H9 (cell line): ENCODE results near the gene HIP1. TPM values are rescaled to one million over a fixed set of nuclear protein-coding genes. Genes with fewer than 3 reads are reported as not detected.

Experiments
- DNase-seq: peaks from one replicate; pipeline ENCODE4 v3.0.0-alpha.2; 2017
- H2AFZ ChIP-seq: one replicate; pipeline ENCODE4 v1.6.1; 2013; ENCODE audit warnings: mild to moderate bottlenecking, low read length, control low read depth, moderate library complexity
- H2AK5ac ChIP-seq: 2 replicates; pipeline ENCODE4 v1.6.1; 2013; ENCODE audit warnings: low read length, control low read depth, mixed read lengths; ENCODE audit not compliant: insufficient read length
- H2BK120ac ChIP-seq: one replicate; pipeline ENCODE4 v1.6.1; 2013; ENCODE audit warnings: low read depth, mild to moderate bottlenecking, low read length, control low read depth, inconsistent platforms; ENCODE audit not compliant: poor library complexity, severe bottlenecking
- H2BK12ac ChIP-seq: 2 replicates; pipeline ENCODE4 v1.6.1; 2013; ENCODE audit warnings: low read length, control low read depth, mixed read lengths, low read depth; ENCODE audit not compliant: insufficient read length
- H2BK15ac ChIP-seq: 2 replicates; pipeline ENCODE4 v1.6.1; 2013; ENCODE audit warnings: low read depth, low read length, control low read depth
- H2BK20ac ChIP-seq: one replicate; pipeline ENCODE4 v1.6.1; 2013; ENCODE audit warnings: low read depth, mild to moderate bottlenecking, low read length, control low read depth, inconsistent platforms; ENCODE audit not compliant: poor library complexity, severe bottlenecking
- H2BK5ac ChIP-seq: 2 replicates; pipeline ENCODE4 v1.6.1; 2013; ENCODE audit warnings: low read length, control low read depth, mixed read lengths; ENCODE audit not compliant: insufficient read length
- H3K14ac ChIP-seq: 2 replicates; pipeline ENCODE4 v1.6.1; 2013; ENCODE audit warnings: low read length, control low read depth; ENCODE audit not compliant: insufficient read depth
- H3K18ac ChIP-seq: 2 replicates; pipeline ENCODE4 v1.6.1; 2013; ENCODE audit warnings: low read depth, mild to moderate bottlenecking, mixed read lengths, low read length, control low read depth; ENCODE audit not compliant: insufficient read length
- H3K23ac ChIP-seq: 2 replicates; pipeline ENCODE4 v1.6.1; 2013; ENCODE audit warnings: low read length, control low read depth, mixed read lengths, low read depth; ENCODE audit not compliant: insufficient read length
- H3K23me2 ChIP-seq: 2 replicates; pipeline ENCODE4 v1.6.1; 2013; ENCODE audit warnings: low read depth, mild to moderate bottlenecking, mixed read lengths, low read length, control low read depth; ENCODE audit not compliant: insufficient read length, poor library complexity, severe bottlenecking
- H3K27ac ChIP-seq: 2 replicates; pipeline ENCODE4 v1.5.1; 2013; ENCODE audit warnings: low read length, control low read depth, mixed read lengths, low read depth; ENCODE audit not compliant: insufficient read length
- H3K27me3 ChIP-seq: 2 replicates; pipeline ENCODE4 v1.6.1; 2013; ENCODE audit warnings: low read length, control low read depth, inconsistent platforms; ENCODE audit not compliant: insufficient read depth
- H3K4ac ChIP-seq: 2 replicates; pipeline ENCODE4 v1.6.1; 2013; ENCODE audit warnings: low read depth, mild to moderate bottlenecking, control low read depth, inconsistent platforms, low read length, moderate library complexity
- H3K4me1 ChIP-seq: 2 replicates; pipeline ENCODE4 v1.6.1; 2013; ENCODE audit warnings: low read length, control low read depth, inconsistent platforms; ENCODE audit not compliant: insufficient read depth
- H3K4me2 ChIP-seq: 2 replicates; pipeline ENCODE4 v1.6.1; 2013; ENCODE audit warnings: low read length, control low read depth, mixed read lengths; ENCODE audit not compliant: insufficient read length, insufficient read depth
- H3K56ac ChIP-seq: 2 replicates; pipeline ENCODE4 v1.6.1; 2013; ENCODE audit warnings: low read depth, mild to moderate bottlenecking, mixed read lengths, low read length, control low read depth; ENCODE audit not compliant: insufficient read length
- H3K79me1 ChIP-seq: 2 replicates; pipeline ENCODE4 v1.6.1; 2013; ENCODE audit warnings: low read depth, mild to moderate bottlenecking, moderate library complexity, low read length, control low read depth, inconsistent platforms; ENCODE audit not compliant: insufficient read depth, poor library complexity, severe bottlenecking
- H3K79me2 ChIP-seq: 2 replicates; pipeline ENCODE4 v1.6.1; 2013; ENCODE audit warnings: low read length, control low read depth, inconsistent platforms; ENCODE audit not compliant: insufficient read depth
- H3K9ac ChIP-seq: 2 replicates; pipeline ENCODE4 v1.6.1; 2013; ENCODE audit warnings: low read length, control low read depth, mixed read lengths; ENCODE audit not compliant: insufficient read length; ENCODE audit errors: extremely low read depth
- H3K9me3 ChIP-seq: one replicate; pipeline ENCODE4 v1.6.1; 2013; ENCODE audit warnings: low read depth, low read length, inconsistent platforms; ENCODE audit not compliant: control insufficient read depth
- H3T11ph ChIP-seq: one replicate; pipeline ENCODE4 v1.6.1; 2013; ENCODE audit warnings: mild to moderate bottlenecking, low read length, control low read depth, inconsistent platforms
- H4K20me1 ChIP-seq: one replicate; pipeline ENCODE4 v1.6.1; 2013; ENCODE audit not compliant: control insufficient read depth, insufficient read length, insufficient read depth
- H4K5ac ChIP-seq: 2 replicates; pipeline ENCODE4 v1.6.1; 2013; ENCODE audit warnings: low read depth, mild to moderate bottlenecking, mixed read lengths, low read length, control low read depth; ENCODE audit not compliant: insufficient read length
- H4K8ac ChIP-seq: replicated peaks from 2 replicates; pipeline ENCODE4 v1.6.1; 2013; ENCODE audit warnings: low read length, control low read depth, mixed read lengths, low read depth; ENCODE audit not compliant: insufficient read length
- H4K91ac ChIP-seq: 2 replicates; pipeline ENCODE4 v1.6.1; 2013; ENCODE audit warnings: low read depth, mild to moderate bottlenecking, moderate library complexity, mixed read lengths, low read length, control low read depth; ENCODE audit not compliant: insufficient read length
- H3K27ac Mint-ChIP-seq, 3 experiments: 2 replicates in 2 of 3; 3 replicates in 1 of 3; pipeline ENCODE4 v1.8.0; 2020 to 2021; ENCODE audit warnings: mixed read lengths in 3 of 3, mild to moderate bottlenecking in 1 of 3, moderate library complexity in 1 of 3
- H3K27me3 Mint-ChIP-seq: 2 replicates; pipeline ENCODE4 v1.8.0; 2021; ENCODE audit warnings: low read depth, mild to moderate bottlenecking, moderate library complexity, mixed read lengths
- H3K36me3 Mint-ChIP-seq, 3 experiments: 2 replicates in 2 of 3; 3 replicates in 1 of 3; pipeline ENCODE4 v1.8.0; 2020 to 2021; ENCODE audit warnings: low read depth in 3 of 3, mixed read lengths in 3 of 3; ENCODE audit not compliant: insufficient read depth in 1 of 3
- H3K4me1 Mint-ChIP-seq, 2 experiments: 2 replicates each; pipeline ENCODE4 v1.8.0; 2020; ENCODE audit warnings: mixed read lengths in 2 of 2
- H3K4me3 Mint-ChIP-seq, 2 experiments: 2 replicates in 1 of 2; 3 replicates in 1 of 2; pipeline ENCODE4 v1.8.0; 2020 to 2021; ENCODE audit warnings: mild to moderate bottlenecking in 2 of 2, mixed read lengths in 2 of 2, moderate library complexity in 1 of 2
- H3K9me3 Mint-ChIP-seq, 2 experiments: 2 replicates in 1 of 2; 3 replicates in 1 of 2; pipeline ENCODE4 v1.8.0; 2020; ENCODE audit warnings: mild to moderate bottlenecking in 2 of 2, mixed read lengths in 2 of 2, moderate library complexity in 1 of 2
- WGBS: extraction: QIAGEN DNeasy Blood & Tissue Kit; methylation state at CpG from one replicate; pipeline ENCODE4 v1.1.7; 2013; ENCODE audit warnings: missing lambda C conversion rate, low lambda C conversion rate, mixed read lengths; ENCODE audit not compliant: insufficient read length; ENCODE audit errors: extremely low coverage; 5-methylcytosine and 5-hydroxymethylcytosine counted together
- total RNA-seq: library from RNA; stranded (reverse); gene quantifications from 2 replicates; pipeline ENCODE4 v1.2.1, GENCODE V29; 2021
- TF ChIP-seq, protein P1 (sequence below): fragments of 200-600 bp; sonication (generic); conservative IDR thresholded peaks from 3 replicates; pipeline ENCODE4 v1.8.0; 2021; ENCODE audit warnings: antibody characterized with exemption, mild to moderate bottlenecking

Gene HIP1
- total RNA-seq, 1 experiment from 2014 or later: 87.5 TPM

DNA sequence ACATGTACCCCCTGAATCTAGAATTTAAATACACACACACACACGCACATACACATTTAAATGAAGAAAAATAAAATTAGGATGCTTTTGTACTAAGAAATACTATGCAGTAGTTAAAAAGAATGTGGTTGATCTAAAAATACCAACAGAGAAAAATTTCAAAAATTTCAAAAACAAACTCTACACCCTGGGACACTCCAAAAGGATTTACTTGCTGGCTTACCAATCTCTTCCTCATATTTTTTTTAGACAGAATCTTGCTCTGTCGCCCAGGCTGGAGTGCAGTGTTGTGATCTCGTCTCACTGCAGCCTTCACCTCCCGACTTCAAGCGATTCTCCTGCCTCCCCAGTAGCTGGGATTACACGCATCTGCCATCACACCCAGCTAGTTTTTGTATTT, 80.9 kb downstream of the HIP1 start:
- Histone ChIP-seq H3K18ac (no peak overlapping the region), H2BK120ac (no peak overlapping the region), H3K9ac (no peak overlapping the region), H3K9me3 (no peaks in the 10 kb centered on the region), H2BK15ac (no peak overlapping the region), H3K4me2 (no peak overlapping the region), H2BK5ac (no peak overlapping the region), H2BK20ac (no peak overlapping the region), H2AK5ac (no peak overlapping the region), H4K5ac (no peak overlapping the region), H3K79me1 (no peaks in the 10 kb centered on the region), H3K79me2 (no peaks in the 10 kb centered on the region), H3K4ac (no peak overlapping the region), H3K4me1 (no peaks in the 10 kb centered on the region), H4K8ac (no peak overlapping the region), H3K27me3 (no peaks in the 10 kb centered on the region), H3K14ac (no peak overlapping the region), H4K20me1 (no peaks in the 10 kb centered on the region), H3K56ac (no peak overlapping the region), H2BK12ac (no peak overlapping the region), H4K91ac (no peak overlapping the region), H2AFZ (no peak overlapping the region), H3K23ac (no peak overlapping the region), H3K27ac (no peak overlapping the region), H3K23me2 (no peaks in the 10 kb centered on the region), H3T11ph (no peak overlapping the region)
- no peaks in the 10 kb centered on the region for H3K27me3 Mint-ChIP-seq
- peaks cover 7 to 15% of the 10 kb centered on the region in 2 experiments for H3K4me1 Mint-ChIP-seq
- H3K9me3 Mint-ChIP-seq: no peaks in the 10 kb centered on the region
- no peak for DNase-seq
- H3K36me3 Mint-ChIP-seq: peaks cover 0 to 3% (median 0%) of the 10 kb centered on the region in 3 experiments; a peak in 2 of 7 replicates
- TF ChIP-seq, protein P1, sequence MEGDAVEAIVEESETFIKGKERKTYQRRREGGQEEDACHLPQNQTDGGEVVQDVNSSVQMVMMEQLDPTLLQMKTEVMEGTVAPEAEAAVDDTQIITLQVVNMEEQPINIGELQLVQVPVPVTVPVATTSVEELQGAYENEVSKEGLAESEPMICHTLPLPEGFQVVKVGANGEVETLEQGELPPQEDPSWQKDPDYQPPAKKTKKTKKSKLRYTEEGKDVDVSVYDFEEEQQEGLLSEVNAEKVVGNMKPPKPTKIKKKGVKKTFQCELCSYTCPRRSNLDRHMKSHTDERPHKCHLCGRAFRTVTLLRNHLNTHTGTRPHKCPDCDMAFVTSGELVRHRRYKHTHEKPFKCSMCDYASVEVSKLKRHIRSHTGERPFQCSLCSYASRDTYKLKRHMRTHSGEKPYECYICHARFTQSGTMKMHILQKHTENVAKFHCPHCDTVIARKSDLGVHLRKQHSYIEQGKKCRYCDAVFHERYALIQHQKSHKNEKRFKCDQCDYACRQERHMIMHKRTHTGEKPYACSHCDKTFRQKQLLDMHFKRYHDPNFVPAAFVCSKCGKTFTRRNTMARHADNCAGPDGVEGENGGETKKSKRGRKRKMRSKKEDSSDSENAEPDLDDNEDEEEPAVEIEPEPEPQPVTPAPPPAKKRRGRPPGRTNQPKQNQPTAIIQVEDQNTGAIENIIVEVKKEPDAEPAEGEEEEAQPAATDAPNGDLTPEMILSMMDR: no peak
- no peak overlapping the region; a peak in 1 of 7 replicates for H3K27ac Mint-ChIP-seq
- H3K4me3 Mint-ChIP-seq: no peak overlapping the region
- WGBS: no CpG with 5 or more reads among the region's 6 CpGs
